Muscle of back (tissue), 11 donors: ENCODE measurements around the gene CYP8B1. TPM values are rescaled to one million over a fixed set of nuclear protein-coding genes. Genes with fewer than 3 reads are reported as not detected.

Experiments used
- DNase-seq, 3 donors: peaks; one replicate each; pipeline versions ENCODE4 v3.0.0 to v3.0.0-alpha.2; 2013
- polyA plus RNA-seq, 10 donors: library from polyadenylated mRNA; unstranded; fragments of 120-200 nt; gene quantifications; one replicate each; pipeline ENCODE4 v1.2.1, GENCODE V29; 2013; ENCODE audit not compliant: insufficient read length in 10 of 10

Gene CYP8B1
- polyA plus RNA-seq, 10 donors = 0.03 to 0.12 (median 0.07) TPM; not detected in 2

- DNase-seq = no peak
These were observed 48.0 kb downstream of the CYP8B1 start for GRCh38 chr3:42827654-42828053.

- DNase-seq = no peak
These were observed 48.7 kb downstream of the CYP8B1 start for GRCh38 chr3:42827023-42827422.

- no peak for DNase-seq
These were observed 49.5 kb downstream of the CYP8B1 start for GRCh38 chr3:42826141-42826540.

GRCh38 chr3:42823351-42823750 is 52.3 kb downstream of the CYP8B1 start:
- no peak for DNase-seq

GRCh38 chr3:42822828-42823227 is 52.9 kb downstream of the CYP8B1 start:
- no peak for DNase-seq

Other genes starting within 250 kb of the CYP8B1 start
- gene ZBTB47, start 222.2 kb downstream of the CYP8B1 start, polyA plus RNA-seq = 10 to 100 TPM; 26.3 to 37.7 (median 28.4) TPM
- gene KLHL40, start 190.3 kb downstream of the CYP8B1 start, polyA plus RNA-seq = 100 to 1,000 TPM in 7 of 10 donors, 10 to 100 TPM in 3; 69.8 to 138 (median 122) TPM
- 10 to 100 TPM; 20.7 to 85.0 (median 48.6) TPM for gene HHATL, start 173.1 kb downstream of the CYP8B1 start, polyA plus RNA-seq
- gene CCDC13, start 102.6 kb downstream of the CYP8B1 start, polyA plus RNA-seq = under 1 TPM; 0.24 to 0.96 (median 0.44) TPM
- gene HIGD1A, start 71.4 kb downstream of the CYP8B1 start, polyA plus RNA-seq = 10 to 100 TPM; 76.6 to 96.1 (median 84.9) TPM
- under 1 TPM; 0.17 to 0.72 (median 0.55) TPM for gene ACKR2, start 66.4 kb downstream of the CYP8B1 start, polyA plus RNA-seq
- 10 to 100 TPM; 10.1 to 28.6 (median 15.3) TPM for gene ZNF662, start 30.3 kb upstream of the CYP8B1 start, polyA plus RNA-seq
- 10 to 100 TPM in 1 of 10 donors, 1 to 10 TPM in 9; 4.1 to 10.1 (median 6.3) TPM for gene GASK1A, start 103.4 kb upstream of the CYP8B1 start, polyA plus RNA-seq
- gene POMGNT2, start 230.2 kb upstream of the CYP8B1 start, polyA plus RNA-seq = 10 to 100 TPM; 16.3 to 25.9 (median 21.4) TPM